Activated gamma-delta T cell treated with Interleukin-2 at 50 U/mL for 16 hours (primary cell): ENCODE measurements around the gene PPM1E.

ENCODE experiments used
- DNase-seq: peaks from one replicate; pipeline ENCODE4 v3.0.0-alpha.2; 2020

The PPM1E gene

GRCh38 chr17:58960068-58960467 lies 204.4 kb downstream of the PPM1E start:
- DNase-seq = no peak

GRCh38 chr17:58965221-58965620 lies 209.6 kb downstream of the PPM1E start:
- DNase-seq = no peak

GRCh38 chr17:58966208-58966607 lies 210.6 kb downstream of the PPM1E start:
- DNase-seq = no peak

GRCh38 chr17:58968426-58969061 lies 212.9 kb downstream of the PPM1E start:
- DNase-seq = no peak

- no peak for DNase-seq
Observed at GRCh38 chr17:58969156-58969555, 213.5 kb downstream of the PPM1E start.

- DNase-seq = no peak
Observed at GRCh38 chr17:58969612-58970011, 214.0 kb downstream of the PPM1E start.

GRCh38 chr17:58970609-58971450 lies 215.2 kb downstream of the PPM1E start:
- no peak for DNase-seq

- DNase-seq = no peak
Observed at GRCh38 chr17:58974354-58974753, 218.7 kb downstream of the PPM1E start.

- no peak for DNase-seq
Observed at GRCh38 chr17:58976541-58976940, 220.9 kb downstream of the PPM1E start.

- no peak for DNase-seq
Observed at GRCh38 chr17:58980706-58981481, 225.2 kb downstream of the PPM1E start.

- no peak for DNase-seq
Observed at GRCh38 chr17:58982626-58983025, 227.0 kb downstream of the PPM1E start.

GRCh38 chr17:58985367-58985766 lies 229.7 kb downstream of the PPM1E start:
- DNase-seq = no peak

GRCh38 chr17:58985971-58986370 lies 230.3 kb downstream of the PPM1E start:
- DNase-seq = no peak

- DNase-seq = no peak
Observed at GRCh38 chr17:58989629-58990028, 234.0 kb downstream of the PPM1E start.

GRCh38 chr17:58991718-58992331 lies 236.2 kb downstream of the PPM1E start:
- DNase-seq = no peak

GRCh38 chr17:58993311-58993710 lies 237.7 kb downstream of the PPM1E start:
- no peak for DNase-seq

- DNase-seq = no peak
Observed at GRCh38 chr17:58995247-58995940, 239.7 kb downstream of the PPM1E start.

GRCh38 chr17:58996968-58997367 lies 241.3 kb downstream of the PPM1E start:
- no peak for DNase-seq

- no peak for DNase-seq
Observed at GRCh38 chr17:58997756-58998553, 242.3 kb downstream of the PPM1E start.

- no peak for DNase-seq
Observed at GRCh38 chr17:58998871-58999270, 243.2 kb downstream of the PPM1E start.

GRCh38 chr17:58999500-58999899 lies 243.8 kb downstream of the PPM1E start:
- DNase-seq = no peak

- DNase-seq = no peak
Observed at GRCh38 chr17:59000022-59000421, 244.4 kb downstream of the PPM1E start.
